Measurements from ENCODE around the gene PARS2.
"Not testable (repeated sequence)": the region's sequence is repeated elsewhere in the genome, so short reads cannot be mapped to it uniquely, and the experiment has no call there.

PARS2 gene

GRCh38 chr1:54782156-54782555 is 17.8 kb upstream of the PARS2 start:
- TF ChIP-seq, protein P1, sequence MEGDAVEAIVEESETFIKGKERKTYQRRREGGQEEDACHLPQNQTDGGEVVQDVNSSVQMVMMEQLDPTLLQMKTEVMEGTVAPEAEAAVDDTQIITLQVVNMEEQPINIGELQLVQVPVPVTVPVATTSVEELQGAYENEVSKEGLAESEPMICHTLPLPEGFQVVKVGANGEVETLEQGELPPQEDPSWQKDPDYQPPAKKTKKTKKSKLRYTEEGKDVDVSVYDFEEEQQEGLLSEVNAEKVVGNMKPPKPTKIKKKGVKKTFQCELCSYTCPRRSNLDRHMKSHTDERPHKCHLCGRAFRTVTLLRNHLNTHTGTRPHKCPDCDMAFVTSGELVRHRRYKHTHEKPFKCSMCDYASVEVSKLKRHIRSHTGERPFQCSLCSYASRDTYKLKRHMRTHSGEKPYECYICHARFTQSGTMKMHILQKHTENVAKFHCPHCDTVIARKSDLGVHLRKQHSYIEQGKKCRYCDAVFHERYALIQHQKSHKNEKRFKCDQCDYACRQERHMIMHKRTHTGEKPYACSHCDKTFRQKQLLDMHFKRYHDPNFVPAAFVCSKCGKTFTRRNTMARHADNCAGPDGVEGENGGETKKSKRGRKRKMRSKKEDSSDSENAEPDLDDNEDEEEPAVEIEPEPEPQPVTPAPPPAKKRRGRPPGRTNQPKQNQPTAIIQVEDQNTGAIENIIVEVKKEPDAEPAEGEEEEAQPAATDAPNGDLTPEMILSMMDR (IDR thresholded peaks at IDR 0.05), result no peak
- H3K4me3 ChIP-seq, result no peak overlapping the region
- H3K27ac ChIP-seq, result no peak overlapping the region
- no peak for DNase-seq (ENCODE audit: low spot score)

- Histone ChIP-seq H3K4me3 (peak overlapping the region; percentile 40), H3K27ac (no peak overlapping the region)
- TF ChIP-seq, protein P1 (IDR thresholded peaks at IDR 0.05), result no peak
- DNase-seq (ENCODE audit: low spot score), result no peak
Observed at GRCh38 chr1:54781023-54781723, 16.9 kb upstream of the PARS2 start.

- Histone ChIP-seq H3K27ac (no peak overlapping the region), H3K4me3 (no peak overlapping the region)
- DNase-seq (ENCODE audit: low spot score), result no peak
- TF ChIP-seq, protein P1 (IDR thresholded peaks at IDR 0.05), result no peak
Observed at GRCh38 chr1:54777431-54777830, 13.1 kb upstream of the PARS2 start.

DNA sequence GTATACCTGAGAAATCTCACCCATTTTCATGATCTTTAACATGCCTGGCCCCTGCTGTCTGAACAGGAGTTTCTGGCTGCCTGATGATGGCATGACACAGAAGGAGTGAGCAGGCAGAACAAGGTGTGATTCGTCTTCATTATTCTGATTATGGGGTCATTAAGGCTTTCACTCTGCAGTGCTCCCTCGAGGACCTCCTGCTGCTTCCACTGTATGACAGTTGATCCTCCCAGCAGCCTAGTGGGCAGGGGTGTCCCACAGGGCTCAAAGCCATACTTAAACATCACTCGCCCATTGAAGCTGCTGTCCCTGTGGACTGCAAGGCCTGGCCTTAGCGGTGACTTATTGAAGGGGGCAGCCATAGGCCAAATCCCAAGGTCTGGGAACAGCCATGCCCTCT is 12.7 kb upstream of the PARS2 start:
- no peak overlapping the region for H3K4me3 ChIP-seq
- TF ChIP-seq, protein P1 (IDR thresholded peaks at IDR 0.05), result no peak
- H3K27ac ChIP-seq, result no peak overlapping the region
- DNase-seq (ENCODE audit: low spot score), result no peak

GRCh38 chr1:54775828-54776721 is 11.8 kb upstream of the PARS2 start:
- DNase-seq (ENCODE audit: low spot score); H3K27ac ChIP-seq; H3K4me3 ChIP-seq: not testable (repeated sequence)

DNA sequence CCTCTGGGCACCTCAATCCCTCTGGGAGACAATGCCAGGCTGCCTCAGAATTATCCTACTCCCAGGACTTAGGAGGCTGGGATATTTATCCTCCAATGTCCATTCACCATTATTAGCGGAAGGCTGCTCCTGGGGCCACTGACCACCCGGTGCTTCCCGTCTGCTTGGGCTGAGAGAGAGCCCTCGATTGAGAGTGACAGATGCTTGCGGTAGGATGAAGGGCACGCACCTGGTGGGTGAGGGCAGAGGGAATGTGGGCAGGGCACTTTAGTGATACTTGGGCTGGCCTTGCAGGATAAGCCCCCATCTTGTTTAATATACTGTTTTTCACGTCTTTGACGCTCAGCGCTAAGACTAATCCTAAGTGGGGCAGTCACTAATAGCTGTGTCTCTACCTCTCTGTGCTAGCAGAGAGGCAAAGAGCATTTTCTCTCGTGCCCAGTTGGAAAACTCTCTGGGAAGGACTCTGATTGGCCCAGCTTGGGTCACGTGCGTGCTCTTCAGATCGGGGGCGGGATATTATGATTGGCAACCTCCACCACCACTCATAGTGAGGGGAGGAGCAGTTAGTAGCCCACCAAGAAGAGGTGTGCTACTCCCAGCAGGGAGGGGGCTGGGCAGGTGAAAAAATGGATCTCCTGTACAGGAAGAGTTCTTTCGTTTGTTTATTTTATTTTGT is 10.6 kb upstream of the PARS2 start:
- DNase-seq (ENCODE audit: low spot score), result no peak
- no peak overlapping the region for H3K4me3 ChIP-seq
- TF ChIP-seq, protein P1 (IDR thresholded peaks at IDR 0.05), result no peak
- no peak overlapping the region for H3K27ac ChIP-seq

DNA sequence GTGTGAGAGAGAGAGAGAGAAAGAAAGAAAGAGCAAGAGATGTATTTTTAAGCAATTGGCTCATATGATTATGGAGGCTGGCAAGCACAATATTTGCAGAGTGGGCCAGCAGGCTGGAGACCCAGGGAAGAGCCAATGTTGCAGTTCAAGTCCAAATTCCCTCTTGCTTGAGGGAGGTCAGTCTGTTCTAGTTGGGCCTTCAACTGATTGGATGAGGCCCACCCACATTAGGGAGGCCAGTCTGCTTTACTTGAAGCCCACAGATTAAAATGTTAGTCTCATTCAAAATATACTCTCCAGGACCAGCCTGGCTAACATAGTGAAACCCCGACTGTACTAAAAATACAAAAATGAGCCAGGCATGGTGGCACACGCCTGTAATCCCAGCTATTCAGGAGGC is 8.6 kb upstream of the PARS2 start:
- Histone ChIP-seq H3K27ac (no peak overlapping the region), H3K4me3 (no peak overlapping the region)
- TF ChIP-seq, protein P1 (IDR thresholded peaks at IDR 0.05), result no peak
- no peak for DNase-seq (ENCODE audit: low spot score)
